ENCODE measurements around the gene CFAP97D2.

DNA sequence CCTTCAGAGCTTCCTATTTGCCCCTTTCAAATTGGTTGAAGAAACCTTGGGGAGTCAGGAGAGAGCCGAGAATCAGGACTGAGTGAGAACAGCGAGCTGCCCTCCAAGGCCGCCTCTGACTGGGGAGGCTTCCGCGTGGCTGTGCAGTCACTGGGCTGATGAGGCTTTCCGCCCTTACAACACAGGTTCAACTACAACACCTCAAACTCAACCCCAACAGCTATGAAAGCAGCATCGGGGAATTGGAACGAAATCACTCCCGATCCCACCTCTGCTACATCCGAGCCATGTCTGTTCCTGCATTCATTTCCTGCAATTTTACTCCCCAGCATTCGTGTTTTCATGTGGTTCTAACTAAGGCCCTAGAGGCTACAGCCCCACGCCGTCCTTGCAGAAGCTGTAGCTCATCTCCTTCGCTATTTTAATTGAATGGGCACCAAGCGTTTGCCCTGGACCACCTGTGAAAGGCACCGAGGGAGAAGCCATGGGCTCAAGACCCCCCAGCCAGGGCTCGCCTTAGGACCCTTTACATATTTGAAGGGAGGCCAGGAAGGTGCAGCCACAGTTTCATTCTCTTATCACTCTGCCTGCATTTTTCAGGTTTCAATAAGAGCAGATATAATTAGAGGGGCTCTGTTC lies 34.3 kb upstream of the CFAP97D2 start:
- no peak for TF ChIP-seq YY1 (IDR thresholded peaks at IDR 0.05; ENCODE audit: low read depth)
- no peak for TF ChIP-seq EP300 (IDR thresholded peaks at IDR 0.05; ENCODE audit: borderline replicate concordance)
- no peak for TF ChIP-seq TCF12 (IDR thresholded peaks at IDR 0.05; ENCODE audit: low read depth)
- no peak for TF ChIP-seq NFIC (IDR thresholded peaks at IDR 0.05)
- TF ChIP-seq, protein P1, sequence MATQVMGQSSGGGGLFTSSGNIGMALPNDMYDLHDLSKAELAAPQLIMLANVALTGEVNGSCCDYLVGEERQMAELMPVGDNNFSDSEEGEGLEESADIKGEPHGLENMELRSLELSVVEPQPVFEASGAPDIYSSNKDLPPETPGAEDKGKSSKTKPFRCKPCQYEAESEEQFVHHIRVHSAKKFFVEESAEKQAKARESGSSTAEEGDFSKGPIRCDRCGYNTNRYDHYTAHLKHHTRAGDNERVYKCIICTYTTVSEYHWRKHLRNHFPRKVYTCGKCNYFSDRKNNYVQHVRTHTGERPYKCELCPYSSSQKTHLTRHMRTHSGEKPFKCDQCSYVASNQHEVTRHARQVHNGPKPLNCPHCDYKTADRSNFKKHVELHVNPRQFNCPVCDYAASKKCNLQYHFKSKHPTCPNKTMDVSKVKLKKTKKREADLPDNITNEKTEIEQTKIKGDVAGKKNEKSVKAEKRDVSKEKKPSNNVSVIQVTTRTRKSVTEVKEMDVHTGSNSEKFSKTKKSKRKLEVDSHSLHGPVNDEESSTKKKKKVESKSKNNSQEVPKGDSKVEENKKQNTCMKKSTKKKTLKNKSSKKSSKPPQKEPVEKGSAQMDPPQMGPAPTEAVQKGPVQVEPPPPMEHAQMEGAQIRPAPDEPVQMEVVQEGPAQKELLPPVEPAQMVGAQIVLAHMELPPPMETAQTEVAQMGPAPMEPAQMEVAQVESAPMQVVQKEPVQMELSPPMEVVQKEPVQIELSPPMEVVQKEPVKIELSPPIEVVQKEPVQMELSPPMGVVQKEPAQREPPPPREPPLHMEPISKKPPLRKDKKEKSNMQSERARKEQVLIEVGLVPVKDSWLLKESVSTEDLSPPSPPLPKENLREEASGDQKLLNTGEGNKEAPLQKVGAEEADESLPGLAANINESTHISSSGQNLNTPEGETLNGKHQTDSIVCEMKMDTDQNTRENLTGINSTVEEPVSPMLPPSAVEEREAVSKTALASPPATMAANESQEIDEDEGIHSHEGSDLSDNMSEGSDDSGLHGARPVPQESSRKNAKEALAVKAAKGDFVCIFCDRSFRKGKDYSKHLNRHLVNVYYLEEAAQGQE (IDR thresholded peaks at IDR 0.05; ENCODE audit: low read depth): no peak

Measured in Ishikawa (cell line).